ENCODE results near the gene MTFR1L.

The MTFR1L gene

DNA sequence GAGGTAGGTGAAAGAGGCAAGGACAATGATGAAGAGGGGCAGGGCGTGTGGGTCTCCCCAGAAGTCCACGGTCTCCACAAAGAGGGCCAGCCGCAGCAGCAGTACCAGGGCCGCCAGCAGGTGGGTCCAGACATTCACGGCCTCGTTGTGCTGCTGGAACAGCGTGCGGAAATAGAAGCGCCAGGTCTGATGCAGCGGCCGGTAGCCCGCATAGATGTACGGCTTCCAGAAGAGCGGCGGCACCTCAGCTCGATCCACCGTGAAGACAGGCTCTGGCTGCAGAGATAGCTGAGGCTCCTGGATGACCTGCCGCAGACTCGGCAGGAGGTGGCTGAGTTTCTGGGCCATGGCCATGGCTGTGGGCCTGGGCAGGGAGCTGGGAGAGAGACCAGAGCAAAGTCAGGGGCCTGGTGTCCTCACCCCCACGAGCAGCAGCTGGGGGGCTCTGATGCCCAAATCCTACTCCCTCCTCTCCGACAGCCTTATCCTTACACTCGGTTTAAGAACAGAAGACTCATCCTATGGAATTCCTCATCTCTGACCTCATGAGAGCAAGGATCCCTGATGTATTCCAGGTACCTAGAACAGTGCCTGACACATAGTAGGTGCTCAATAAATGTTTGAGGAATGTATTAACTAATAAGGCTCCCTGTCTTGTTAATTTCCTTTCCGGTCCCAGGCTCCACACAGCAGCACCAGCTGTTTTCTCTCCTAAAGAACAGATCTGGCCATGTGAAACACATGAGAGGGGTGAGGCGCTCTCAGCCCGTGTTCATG is 43.9 kb downstream of the MTFR1L start:
- DNase-seq = no peak

- no peak for DNase-seq
Observed at GRCh38 chr1:25864434-25864833, 44.7 kb downstream of the MTFR1L start.

DNA sequence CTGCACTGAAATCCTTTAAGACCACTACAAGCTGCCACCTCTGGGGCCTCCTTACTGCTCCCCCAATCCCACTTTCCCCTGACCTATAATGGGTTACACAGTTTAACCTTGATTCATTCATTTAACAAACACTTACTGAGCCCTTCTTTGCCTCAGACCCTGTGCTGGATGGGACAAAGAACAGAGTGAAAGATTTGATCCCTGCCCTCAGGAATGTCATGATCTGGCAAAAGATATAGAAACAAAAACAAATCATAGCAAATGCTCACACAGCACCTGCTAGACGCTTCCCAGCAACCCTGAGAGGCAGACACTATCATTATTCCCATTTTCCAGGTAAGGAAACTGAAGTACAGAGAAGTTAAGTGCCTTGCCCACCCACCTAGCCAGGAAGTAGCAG is 46.5 kb downstream of the MTFR1L start:
- no peak for DNase-seq

DNA sequence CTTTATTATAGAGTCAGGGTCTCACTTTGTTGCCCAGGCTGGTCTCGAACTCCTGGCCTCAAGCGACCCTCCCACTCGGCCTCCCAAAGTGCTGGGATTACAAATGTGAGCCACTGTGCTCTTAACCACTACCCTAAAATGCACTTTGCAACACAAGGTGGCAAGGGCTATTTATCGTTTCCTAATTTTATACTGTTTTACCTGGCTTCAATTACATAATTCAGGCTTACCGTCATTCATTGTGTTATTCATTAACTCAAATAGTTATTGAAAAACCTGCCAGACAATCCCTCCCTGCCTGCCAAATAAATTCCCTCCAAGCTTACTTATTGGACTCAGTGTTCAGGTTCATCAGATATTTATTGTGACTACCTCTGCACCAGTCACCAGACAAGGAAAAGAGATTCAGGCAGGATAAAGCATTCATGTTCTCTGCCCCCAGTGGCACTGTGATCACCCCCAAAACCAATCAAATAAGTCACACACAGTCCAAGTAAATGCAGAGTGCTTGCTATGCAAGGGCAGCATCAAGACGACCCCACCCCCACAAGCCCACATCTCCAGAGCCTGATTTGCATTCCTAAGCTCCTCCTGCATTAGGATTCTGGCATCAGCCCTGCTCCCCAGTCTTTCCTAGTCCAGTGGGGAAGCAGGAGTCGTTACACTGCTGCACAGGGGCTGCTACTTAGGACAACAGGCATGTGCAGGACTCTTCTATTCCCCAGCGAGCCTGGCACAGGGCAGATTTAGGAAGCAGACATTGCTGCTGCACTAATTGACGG is 47.6 kb downstream of the MTFR1L start:
- DNase-seq = peak; percentile 44

GRCh38 chr1:25869909-25870606 is 50.3 kb downstream of the MTFR1L start:
- no peak for DNase-seq

DNA sequence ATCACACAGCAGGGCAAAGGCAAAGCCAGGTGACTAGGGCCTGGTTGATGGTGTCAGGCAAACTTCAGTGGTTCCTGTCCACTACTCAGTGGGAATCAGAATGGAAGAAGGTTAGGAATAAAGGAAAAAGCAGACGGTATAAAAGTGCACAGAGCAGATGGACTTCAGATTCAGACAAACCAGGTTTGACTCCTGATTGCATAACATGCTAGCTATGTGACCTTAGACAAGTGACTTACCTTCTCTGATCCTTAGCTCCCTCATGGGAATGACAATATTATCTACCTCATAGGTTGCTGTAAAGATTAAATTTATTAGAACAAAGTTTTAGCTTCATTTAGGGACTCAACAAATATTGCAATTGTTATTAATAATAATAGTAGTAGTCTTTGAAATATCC is 50.9 kb downstream of the MTFR1L start:
- no peak for DNase-seq

DNA sequence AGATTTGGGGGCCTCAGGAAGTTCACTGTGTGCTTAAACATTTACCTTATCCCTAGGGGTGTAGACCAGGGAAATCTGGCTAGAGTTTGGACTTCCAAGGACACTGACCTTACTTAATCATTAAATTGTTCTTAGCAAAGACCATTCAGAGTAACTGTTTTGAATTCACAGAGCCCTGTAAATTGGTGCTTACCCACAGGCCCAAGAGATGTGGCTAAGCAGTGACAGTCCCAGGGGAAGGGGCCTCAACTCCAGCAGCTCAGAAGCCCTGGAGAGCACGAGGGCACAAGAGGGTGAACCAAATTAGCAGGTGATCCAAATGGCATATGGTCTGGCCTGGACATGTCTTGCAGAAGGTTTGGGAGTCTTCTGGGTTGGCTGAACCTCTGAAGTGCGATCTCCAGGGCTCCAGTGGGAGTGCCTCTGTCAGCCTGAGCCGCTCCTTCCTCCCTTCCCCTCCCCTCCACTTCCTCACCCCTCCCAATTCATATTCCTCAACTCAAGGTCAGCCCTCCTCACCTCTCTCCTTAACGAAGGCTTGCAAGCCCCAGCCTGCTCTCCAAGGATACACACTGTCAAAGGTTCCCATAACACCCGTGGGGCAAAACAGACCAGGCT is 51.4 kb downstream of the MTFR1L start:
- no peak for DNase-seq

DNA sequence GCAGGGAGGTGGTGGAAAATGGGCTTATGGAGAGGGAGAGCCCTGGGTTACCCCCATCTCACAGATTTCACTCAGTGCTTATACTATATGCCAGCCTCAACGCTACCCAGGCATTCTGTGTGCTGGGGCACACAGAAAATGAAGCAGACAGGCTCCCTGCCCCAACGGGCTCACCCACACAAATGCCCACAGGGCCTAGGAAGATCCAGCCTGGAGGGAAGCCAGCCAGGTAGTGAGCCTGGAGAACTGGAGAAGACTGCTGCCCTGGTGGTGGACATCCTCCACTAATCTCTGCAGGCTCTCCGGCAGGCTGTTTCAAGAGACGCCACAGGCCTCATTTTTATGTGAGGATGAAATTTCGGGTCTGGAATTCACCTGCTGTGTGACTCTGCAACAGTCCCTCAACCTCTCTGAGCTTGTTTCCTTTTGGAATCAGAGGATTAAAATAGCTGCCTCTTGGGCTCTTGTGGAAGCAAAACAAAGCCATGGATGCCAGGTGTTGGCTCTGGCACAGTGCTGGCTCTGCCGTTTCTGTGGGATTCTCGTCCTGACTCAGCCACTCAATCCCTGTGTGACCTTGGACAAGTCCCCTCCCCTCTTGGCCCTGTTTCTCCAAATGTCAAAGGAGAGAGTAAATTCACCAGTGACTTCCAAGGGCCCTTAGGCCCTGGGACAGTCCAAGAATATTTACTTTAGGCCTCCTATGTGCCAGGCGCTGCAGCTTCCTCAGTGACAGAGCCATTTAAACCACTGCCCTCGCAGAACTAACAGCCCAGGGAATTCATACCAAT is 52.1 kb downstream of the MTFR1L start:
- no peak for DNase-seq

DNA sequence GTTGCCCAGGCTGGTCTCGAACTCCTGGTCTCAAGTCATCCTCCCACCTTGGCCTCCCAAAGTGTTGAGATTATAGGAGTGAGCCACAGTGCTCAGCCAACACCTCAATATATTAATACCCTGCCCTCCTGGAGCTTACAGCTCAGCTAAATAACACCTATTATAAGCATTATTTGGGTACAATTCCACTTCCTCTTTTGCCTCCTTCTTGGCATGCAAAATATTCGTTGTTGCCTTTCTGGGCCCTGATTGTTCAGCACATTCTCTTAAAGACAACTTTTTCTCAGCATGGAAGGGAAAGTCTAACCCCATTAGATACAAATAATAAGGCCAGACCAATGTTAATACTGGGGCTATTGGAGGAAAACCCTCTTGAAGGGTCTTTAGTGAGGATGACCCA is 53.0 kb downstream of the MTFR1L start:
- no peak for DNase-seq

DNA sequence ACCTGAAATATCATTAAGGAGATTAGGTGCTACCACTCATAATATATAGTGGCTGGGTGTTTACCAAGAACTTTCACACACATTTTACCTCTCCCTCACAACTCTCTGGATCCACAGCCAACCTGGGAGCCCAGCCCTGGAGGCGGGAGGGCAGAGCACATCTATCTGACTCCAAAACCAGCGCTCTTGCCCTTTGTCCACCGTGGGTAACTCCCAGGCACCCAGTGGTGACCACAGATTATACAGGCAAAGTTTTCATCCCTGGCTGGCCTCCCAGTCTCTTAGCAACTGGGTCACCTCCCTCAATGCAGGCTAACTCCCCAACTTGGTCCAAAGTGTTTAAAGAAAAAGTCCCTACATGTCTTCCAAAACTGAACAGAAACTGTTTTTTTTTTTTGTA is 53.4 kb downstream of the MTFR1L start:
- DNase-seq = no peak

- DNase-seq = no peak
Observed at GRCh38 chr1:25874209-25874608, 54.5 kb downstream of the MTFR1L start.

DNA sequence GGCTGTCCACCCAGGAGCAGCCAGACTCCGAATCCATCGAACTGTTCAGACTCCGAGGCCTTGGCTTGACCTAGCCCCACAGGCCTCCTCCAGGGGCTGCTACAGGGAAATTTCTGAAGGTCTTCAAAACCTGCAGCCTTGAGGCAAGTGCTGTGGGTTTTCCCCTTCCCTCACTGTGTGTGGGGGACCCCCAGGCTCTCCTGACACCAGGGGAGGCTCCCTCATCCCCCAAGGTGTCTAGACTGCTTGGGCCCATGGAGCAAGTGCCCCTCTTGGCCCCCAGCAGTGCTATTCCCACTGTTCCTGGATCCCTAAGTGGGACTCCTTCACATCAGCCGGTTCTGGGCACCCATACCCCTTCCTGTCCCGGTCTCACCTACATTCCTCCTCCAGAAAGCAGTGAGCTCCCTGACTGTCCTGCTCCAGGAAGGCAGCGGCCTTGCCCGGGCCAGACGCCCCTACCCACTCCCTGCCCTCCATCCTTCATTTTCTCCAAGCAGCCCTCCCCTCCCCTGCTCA is 54.9 kb downstream of the MTFR1L start:
- DNase-seq = peak; percentile 58

GRCh38 chr1:25875154-25875855 is 55.6 kb downstream of the MTFR1L start, which contains the start of gene PAQR7:
Gene PAQR7, minus strand, starts transcription at chr1:25875708. Its CDS starts 11,869 bp downstream, at chr1:25863839.
- peak; percentile 90 for DNase-seq

DNA sequence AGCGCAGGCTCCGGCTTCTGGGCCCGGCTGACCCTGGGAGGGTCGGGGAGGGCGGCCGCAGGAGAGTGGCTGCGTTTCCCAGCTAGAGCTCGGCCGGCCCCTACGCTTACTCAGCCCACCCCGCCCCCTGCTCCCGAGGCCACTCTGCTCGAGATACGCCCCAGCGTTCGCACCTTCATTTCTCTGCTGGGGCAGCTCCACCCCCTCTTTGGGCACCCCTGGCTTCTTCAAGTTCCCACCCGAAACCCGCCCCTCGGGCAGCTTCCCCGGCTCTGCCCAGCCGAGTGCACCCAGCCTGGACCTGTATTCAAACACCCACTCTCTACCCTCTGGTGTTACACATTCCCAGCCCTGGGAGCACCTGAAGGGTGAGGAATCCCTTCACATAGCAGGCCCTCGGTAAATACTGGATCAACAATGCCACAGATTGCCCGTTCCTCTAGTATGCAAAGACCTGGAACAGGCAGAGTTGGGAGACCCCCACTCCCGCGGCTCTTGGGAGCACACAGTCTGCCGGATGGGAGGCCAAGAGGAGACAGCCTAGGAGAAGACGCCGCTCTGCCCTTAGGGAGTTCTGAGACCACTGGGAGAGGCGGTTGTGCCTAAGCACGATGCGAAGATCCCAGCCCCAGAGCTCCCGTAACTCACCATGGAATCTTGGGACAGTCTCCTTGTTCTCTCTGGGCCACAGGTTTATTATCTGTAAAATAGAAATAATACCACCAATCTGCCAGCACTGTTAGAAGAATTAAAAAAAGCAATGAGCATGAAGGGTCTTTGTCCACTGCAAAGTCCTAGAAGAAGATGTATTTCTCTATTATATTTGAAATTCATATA is 56.3 kb downstream of the MTFR1L start:
- DNase-seq = no peak

DNA sequence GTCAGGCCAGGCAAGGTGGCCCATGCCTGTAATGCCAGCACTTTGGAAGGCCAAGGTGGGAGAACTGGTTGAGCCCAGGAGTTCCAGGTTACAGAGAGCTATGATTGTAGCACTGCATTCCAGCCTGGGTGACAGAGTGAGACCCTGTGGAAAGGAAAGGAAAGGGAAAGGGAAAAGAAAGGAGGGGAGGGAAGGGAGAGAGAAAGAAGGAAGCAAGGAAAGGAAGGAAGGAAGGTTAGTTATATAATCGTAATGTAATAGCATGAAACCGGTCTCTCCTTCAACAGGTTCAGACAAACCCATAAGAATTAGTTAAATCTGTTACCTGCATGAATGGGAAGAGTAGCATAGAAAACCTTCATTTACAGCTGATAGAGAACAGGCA is 56.9 kb downstream of the MTFR1L start:
- DNase-seq = no peak

DNA sequence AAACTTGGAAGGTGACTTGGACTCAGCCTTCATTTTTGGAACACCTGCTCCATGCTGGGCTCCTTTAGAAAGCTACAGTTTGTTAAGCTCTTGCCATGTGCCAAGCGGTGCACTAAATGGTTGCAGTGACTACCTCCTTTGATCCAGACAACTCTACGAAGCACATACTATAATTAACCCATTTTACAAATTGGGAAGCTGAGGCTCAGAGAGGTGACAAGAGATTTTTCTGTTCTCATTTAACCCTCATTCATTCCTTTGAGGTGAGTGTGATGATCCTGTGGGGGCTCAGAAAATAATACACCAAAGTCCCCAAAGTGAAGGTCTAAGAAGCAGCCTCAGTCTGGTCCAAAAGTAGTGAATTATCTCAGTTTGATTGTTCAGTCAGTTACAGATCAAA is 57.4 kb downstream of the MTFR1L start:
- no peak for DNase-seq

DNA sequence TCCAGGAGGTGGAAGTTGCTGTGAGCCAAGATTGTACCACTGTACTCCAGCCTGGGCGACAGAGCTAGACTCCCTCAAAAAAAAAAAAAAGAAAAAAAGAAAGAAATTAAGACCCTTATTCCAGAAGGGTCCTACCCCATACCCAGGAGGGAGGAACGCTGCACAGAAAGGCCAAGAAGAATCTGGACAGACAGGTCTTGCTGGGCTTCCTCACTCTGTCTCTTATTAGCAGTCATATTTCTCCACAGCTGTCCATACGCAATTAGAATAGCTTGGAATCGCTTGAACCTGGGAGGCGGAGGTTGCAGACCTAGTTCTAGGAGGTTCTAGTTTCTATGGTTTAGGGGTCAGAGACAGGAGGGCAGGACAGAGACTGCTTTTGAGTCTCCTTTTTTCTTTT is 58.9 kb downstream of the MTFR1L start:
- DNase-seq = no peak

DNA sequence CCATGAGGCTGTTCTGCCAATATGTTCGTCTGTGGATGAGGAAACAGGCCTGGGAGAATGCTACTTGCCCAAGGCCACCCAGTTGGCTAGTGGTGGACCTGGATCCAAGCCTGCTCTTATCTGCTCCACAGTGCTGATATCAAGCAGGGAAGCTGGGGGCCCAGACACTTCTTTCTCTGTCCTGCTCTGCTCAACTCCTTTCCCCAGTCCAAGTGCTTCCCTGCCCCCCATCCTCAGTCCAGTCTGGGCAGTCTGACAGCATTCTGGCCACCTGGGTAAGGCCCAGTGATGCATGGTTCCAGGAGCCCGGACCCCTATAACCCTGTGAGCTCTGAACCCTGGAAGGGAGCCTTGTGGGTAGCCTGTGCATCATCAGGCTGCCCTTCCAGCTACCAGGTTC is 59.9 kb downstream of the MTFR1L start:
- DNase-seq = no peak

DNA sequence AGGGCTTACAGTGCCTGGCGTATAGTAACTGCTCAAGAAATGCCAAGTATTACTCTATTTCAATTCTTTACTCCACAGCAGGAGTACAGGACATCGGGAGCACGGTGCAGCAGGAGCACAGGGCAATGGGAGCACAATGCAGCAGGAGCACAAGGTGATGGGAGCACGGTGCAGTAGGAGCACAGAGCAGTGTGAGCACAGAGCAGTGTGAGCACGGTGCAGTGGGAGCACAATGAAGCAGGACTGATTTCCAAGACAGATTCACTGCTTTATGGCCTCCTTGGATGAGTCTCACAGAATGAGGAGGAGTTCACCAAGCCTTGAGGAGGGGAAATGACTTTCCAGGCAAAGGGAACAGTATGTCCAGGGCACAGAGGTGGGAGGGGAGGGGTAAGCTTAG is 60.8 kb downstream of the MTFR1L start:
- no peak for DNase-seq

DNA sequence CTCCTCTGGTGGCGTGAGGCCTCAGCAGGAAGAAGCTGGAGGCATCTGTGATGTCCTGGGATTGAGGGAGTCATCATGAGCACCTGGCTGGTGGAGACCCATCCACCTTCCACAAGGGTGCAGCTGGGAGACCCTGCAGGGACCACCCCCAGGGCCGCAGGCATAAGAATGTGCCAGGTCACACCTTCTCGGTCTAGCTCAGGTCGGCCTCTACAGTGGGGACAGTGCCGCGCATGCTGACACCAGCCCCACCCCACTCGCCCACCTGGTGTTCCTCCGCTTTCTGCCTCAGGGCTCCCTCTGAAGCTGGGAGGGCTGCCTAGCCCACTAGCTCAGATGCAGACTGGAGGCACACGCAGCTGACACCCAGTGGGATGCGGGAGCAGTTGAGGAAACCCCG is 61.5 kb downstream of the MTFR1L start:
- DNase-seq = no peak

Measured in DMS53 (cell line).